ENCODE data around the gene NUDT14. TPM values are rescaled to one million over a fixed set of nuclear protein-coding genes. Genes with fewer than 3 reads are reported as not detected.
A peak's percentile ranks its signal among the peaks of the same experiment; 100 is the strongest.

NUDT14 gene
- total and polyA plus RNA-seq, 2 of the 4 experiments (the other 2 are of a cell fraction) = 5.6 to 9.3 TPM

DNA sequence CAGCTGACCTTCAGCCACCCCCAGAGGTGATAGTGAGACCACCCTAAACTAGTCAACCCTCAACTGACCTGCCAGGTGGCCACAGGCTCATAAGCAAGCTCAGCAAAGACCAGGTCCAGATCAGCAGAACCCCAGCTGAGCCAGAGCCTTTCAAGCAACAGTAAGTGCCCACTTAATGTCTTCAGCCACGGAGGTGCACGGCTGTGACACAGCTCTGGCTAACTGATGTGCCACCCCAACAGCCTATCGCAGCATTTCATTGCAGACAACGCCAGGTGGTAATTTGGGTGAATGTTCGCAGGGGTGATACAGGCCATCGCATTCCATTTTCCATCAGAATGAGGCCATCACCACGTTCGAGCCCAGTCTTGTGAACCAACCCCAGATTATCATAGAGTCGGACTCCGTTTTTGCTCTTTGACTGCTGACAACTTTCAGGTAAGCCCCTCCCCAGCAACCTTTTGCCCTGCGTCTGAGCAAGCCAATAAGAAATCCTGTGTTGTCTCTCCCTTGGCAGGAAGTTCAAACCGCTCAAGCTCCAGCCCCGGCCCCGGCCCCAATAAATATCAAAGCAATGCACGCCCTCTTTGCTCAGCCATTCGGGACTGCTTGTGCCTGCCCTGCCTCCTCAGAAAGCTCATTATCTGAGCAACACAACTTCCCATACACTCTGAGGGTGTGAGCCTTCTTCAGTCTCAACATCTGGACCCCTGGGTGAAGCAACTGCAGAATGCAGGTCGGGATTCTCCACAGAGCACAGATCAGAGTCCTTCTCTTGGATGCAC is 56.9 kb downstream of the NUDT14 start:
- H3K27ac ChIP-seq (ENCODE audit: insufficient read depth, low read length) = no peak overlapping the region
- no peak overlapping the region for H3K4ac ChIP-seq (ENCODE audit: low read depth, low read length)
- no peaks in the 10 kb centered on the region for H4K20me1 ChIP-seq (ENCODE audit: insufficient read depth, low read length)
- H2AK9ac ChIP-seq (replicated peaks; ENCODE audit: low read depth, low read length, poor library complexity) = no peak overlapping the region
- H2BK5ac ChIP-seq (ENCODE audit: low read depth, low read length, poor library complexity, severe bottlenecking) = no peak overlapping the region
- no peak overlapping the region for H2AK5ac ChIP-seq (ENCODE audit: low read depth, low read length)
- H3K23ac ChIP-seq (ENCODE audit: low read depth, low read length) = no peak overlapping the region
- H3K18ac ChIP-seq (ENCODE audit: low read depth, low read length) = no peak overlapping the region
- TF ChIP-seq MAFK (IDR thresholded peaks at IDR 0.05; ENCODE audit: low read depth, low read length) = no peak
- in situ Hi-C loops (cut with MboI; ENCODE audit: low sequenced_read_pairs) (no loop called here), dilution Hi-C loops (cut with HindIII; ENCODE audit: low sequenced_read_pairs, unreplicated experiment) (no loop called here), intact Hi-C loops (cut with micrococcal nuclease) (no loop called here)
- H4K8ac ChIP-seq (ENCODE audit: low read depth in 2 of 2, low read length in 2 of 2) = no peak overlapping the region
- no peak for DNase-seq
- ChIA-PET CTCF (no interaction called here), POLR2A (ENCODE audit: unreplicated experiment) (no interaction called here)
- no peak overlapping the region for H2BK120ac ChIP-seq (ENCODE audit: low read depth, low read length)
- no peak overlapping the region for H2BK15ac ChIP-seq (ENCODE audit: low read depth, low read length)
- no peak overlapping the region for H4K5ac ChIP-seq (ENCODE audit: low read depth, low read length)
- no peak; the same call in none of the 2 replicates for ATAC-seq (ENCODE audit: low read depth)
- H3K4me2 ChIP-seq (ENCODE audit: low read depth, low read length) = peak overlapping the region; percentile 72
- H4K91ac ChIP-seq (ENCODE audit: insufficient read depth, low read depth, low read length) = no peak overlapping the region
- no peaks in the 10 kb centered on the region for H3K4me1 ChIP-seq (ENCODE audit: control insufficient read depth, insufficient read depth, low read length)
- no TSS peak for BruUV-seq (replicated peaks)
- peak overlapping the region; percentile 37 for H2AFZ ChIP-seq (replicated peaks; ENCODE audit: low read length, poor library complexity)
- WGBS, 2 experiments (ENCODE audit: extremely low coverage in 2 of 2, insufficient read length in 1 of 2) = 50% methylated on average over 10 of the region's 17 CpGs; no CpG with 5 or more reads in 1 of the 2 experiments
- H3K56ac ChIP-seq (ENCODE audit: extremely low read depth, insufficient read depth, low read length) = no peak overlapping the region
- peaks cover 14% of the 10 kb centered on the region for H3K9me3 ChIP-seq (ENCODE audit: control insufficient read depth, insufficient read depth, low read length)
- no peak overlapping the region for H3K9ac ChIP-seq (ENCODE audit: low read depth, low read length)
- peaks cover 55% of the 10 kb centered on the region for H3K27me3 ChIP-seq (ENCODE audit: control insufficient read depth, insufficient read depth, low read length)
- no peaks in the 10 kb centered on the region for H3K79me1 ChIP-seq (ENCODE audit: low read depth in 1 of 2, low read length in 2 of 2)
- no peak overlapping the region for H2BK20ac ChIP-seq (ENCODE audit: low read depth, low read length)
- H3K4me3 ChIP-seq (ENCODE audit: insufficient read depth, low read depth, low read length) = peak overlapping the region; percentile 20; the same call in 1 of the 2 replicates
- H3K36me3 ChIP-seq (ENCODE audit: control insufficient read depth, insufficient read depth, low read length) = no peaks in the 10 kb centered on the region
- no peaks in the 10 kb centered on the region for H3K9me1 ChIP-seq (ENCODE audit: insufficient read depth, low read length)
- H3K14ac ChIP-seq (replicated peaks; ENCODE audit: low read depth, low read length) = no peak overlapping the region
